Fibroblast of lung (primary cell): ENCODE measurements around the gene CIDEB.

Source experiments
- EZH2 ChIP-seq: IDR thresholded peaks from 2 replicates; pipeline ENCODE4 v1.5.1; 2012; ENCODE audit warnings: low read length, control low read depth, mild to moderate bottlenecking; ENCODE audit errors: missing control alignments
- TF ChIP-seq, protein P1 (sequence below), 2 donors: IDR thresholded peaks in 1 of 2; conservative IDR thresholded peaks in 1 of 2; 1 replicate in 1 of 2; 2 replicates in 1 of 2; pipeline ENCODE4 v1.5.1; 2011 to 2012; ENCODE audit warnings: low read length in 2 of 2, control low read depth in 1 of 2, inconsistent platforms in 1 of 2, low read depth in 1 of 2, mild to moderate bottlenecking in 1 of 2

DNA sequence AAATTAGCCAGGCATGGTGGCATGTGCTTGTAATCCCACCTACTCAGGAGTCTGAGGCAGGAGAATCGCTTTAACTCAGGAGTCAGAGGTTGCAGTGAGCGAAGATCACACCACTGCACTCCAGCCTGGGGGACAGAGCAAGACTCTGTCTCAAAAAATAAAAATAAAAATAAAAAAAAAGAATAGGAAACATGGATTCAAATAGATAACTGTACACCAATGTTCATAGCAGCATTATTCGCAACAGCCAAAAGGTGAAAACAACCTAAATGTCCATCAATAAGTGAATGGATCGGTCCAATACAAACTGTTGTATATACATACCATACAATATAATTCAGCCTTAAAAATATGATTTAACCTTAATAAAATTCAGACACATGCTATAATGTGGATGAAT is 35.1 kb upstream of the CIDEB start:
- TF ChIP-seq, protein P1, sequence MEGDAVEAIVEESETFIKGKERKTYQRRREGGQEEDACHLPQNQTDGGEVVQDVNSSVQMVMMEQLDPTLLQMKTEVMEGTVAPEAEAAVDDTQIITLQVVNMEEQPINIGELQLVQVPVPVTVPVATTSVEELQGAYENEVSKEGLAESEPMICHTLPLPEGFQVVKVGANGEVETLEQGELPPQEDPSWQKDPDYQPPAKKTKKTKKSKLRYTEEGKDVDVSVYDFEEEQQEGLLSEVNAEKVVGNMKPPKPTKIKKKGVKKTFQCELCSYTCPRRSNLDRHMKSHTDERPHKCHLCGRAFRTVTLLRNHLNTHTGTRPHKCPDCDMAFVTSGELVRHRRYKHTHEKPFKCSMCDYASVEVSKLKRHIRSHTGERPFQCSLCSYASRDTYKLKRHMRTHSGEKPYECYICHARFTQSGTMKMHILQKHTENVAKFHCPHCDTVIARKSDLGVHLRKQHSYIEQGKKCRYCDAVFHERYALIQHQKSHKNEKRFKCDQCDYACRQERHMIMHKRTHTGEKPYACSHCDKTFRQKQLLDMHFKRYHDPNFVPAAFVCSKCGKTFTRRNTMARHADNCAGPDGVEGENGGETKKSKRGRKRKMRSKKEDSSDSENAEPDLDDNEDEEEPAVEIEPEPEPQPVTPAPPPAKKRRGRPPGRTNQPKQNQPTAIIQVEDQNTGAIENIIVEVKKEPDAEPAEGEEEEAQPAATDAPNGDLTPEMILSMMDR (conservative IDR thresholded peaks at IDR 0.05 in 1 of 2, IDR thresholded peaks at IDR 0.05 in 1 of 2; ENCODE audit: low read depth in 1 of 2, low read length in 2 of 2), result no peak
- no peak for TF ChIP-seq EZH2
